Measurements from ENCODE around the gene AEBP1.
A peak's percentile ranks its signal among the peaks of the same experiment; 100 is the strongest.

Gene AEBP1

GRCh38 chr7:44087911-44088838 is 16.0 kb upstream of the AEBP1 start:
- DNase-seq = no peak

DNA sequence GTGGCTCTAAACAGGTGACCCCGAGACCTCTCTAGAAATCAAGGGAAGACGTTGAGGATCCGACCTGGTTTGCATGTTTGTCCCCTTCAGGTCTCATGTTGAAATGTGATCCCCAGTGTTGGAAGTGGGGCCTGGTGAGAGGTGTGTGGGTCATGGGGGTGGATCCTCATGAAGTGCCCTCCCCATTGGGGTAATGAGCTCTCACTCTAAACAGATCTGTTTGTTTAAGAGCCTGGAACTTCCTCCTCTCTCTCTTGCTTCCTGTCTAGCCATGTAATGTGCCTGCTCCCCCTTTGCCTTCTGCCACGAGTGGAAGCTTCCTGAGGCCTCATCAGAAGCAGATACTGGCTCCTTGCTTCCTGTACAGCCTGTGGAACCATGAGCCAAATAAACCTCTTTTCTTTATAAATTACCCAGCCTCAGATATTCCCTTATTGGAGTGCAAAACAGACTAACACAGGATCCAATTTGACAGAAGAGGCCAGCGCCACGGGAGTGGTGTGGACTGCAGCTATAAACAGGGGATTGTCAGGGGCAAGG is 11.0 kb upstream of the AEBP1 start:
- no peak for DNase-seq

GRCh38 chr7:44094365-44094764 is 9.8 kb upstream of the AEBP1 start:
- no peak for DNase-seq

DNA sequence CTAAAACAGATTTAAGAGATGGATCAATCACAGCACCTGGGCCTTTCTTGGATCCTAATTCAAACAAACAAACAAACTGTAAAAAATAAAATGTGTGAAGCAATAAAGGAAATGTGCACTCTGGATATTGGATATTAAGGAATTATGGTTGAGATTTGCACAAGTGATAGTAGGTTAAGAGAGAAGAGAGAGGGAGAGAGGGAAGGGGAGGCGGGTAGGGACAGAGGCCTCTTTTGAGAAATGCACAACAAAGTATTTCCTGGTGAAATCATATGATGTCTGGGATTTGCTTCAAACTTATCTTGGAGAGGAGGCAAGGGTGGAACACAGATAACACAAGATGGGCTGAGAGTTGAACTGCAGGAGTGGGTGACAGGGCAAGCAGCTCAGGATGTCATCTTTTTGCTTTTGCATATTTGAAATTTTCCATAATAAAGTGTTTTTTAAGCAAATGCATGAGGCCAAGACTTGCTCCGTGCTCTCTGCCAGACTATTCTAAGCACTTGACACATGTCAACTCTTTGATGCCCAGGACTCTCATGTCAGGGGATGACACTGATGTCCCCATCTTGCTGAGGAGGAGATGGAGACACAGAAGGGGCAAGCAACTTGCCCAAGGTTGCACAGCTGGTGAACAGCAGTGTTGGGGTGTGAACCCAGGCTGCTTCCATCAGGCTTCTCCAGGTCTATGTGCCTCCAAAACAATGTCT is 9.1 kb upstream of the AEBP1 start:
- DNase-seq = no peak

DNA sequence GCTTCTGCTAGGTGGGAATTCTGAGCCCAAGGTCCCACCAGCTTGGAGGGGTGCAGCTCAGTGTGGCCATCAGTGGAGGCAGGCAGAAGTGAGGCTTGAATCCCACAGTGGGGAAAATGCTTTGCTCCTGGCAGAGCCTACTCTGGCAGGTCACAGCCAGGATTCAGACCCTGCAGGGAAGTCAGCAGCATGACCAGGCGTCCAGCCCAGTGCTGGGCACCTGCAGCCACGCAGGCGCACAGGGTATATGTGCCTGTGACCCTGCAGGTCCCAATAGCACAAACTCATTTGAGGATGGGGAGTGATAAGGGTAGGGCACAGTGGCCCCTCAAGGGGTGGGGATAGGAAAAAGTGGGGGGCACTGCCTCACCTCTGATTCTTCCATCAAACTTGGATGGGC is 8.4 kb upstream of the AEBP1 start:
- DNase-seq = no peak

GRCh38 chr7:44096326-44096881 is 7.7 kb upstream of the AEBP1 start:
- no peak for DNase-seq

- no peak for DNase-seq
Observed at GRCh38 chr7:44097064-44097932, 6.8 kb upstream of the AEBP1 start.

GRCh38 chr7:44098092-44099068 is 5.8 kb upstream of the AEBP1 start:
- no peak for DNase-seq

DNA sequence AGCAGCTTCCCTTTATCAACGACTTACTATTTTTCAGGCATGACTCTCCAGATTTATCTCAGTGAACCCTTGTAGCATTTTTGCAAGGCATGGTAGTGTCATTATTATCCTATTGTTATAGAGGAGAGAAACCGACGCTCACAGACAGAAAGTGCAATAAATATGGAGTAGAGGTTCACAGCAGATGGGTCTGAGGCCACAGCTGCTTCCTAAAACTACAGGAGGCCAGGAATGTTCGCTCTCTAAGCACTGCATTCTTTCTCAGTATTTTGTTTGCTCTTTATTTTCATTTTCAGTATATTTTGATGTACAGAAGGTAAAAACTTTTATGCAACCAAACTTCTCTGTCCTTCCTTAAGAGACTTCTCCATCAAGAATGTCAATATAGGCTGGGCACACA is 4.5 kb upstream of the AEBP1 start:
- no peak for DNase-seq

DNA sequence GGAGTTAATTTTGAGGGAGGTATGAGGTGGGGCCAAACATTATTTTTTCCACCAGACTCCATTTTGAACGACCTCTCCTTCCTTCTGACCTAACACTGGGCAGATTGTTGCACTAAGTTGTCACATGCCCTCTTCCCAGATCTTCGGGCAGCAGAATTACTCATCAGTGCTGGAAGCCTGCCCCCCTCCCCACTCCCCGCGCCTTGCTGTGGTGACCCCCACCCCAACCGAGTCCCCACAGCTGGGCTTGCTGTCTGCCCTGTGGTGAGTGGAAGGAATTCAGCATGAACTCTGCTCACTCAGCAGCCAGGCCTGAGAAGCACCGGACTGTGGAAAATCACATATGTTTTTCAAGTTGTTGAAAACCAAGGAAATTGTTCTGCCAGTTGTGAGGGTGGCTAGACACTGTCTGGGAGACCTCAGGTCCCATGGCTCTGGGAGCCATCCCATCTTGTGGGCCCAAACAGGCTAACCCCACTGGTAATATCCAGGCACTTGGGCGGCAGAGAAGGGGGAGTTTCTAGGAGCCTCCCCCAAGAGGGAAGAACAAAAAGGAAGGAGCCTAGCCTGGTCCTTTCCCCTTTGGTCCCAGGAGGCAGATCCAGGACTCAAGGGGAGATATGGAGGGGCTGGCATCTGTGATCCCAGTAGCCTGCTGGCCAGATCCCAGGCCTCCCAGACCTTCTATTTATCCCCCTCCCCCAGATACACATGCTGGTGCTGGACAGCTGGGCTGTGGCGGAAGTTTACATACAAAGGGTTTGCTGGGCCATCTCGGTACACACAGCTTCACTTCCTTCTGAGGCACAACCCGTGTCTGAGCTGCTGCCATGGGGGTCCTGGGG is 3.5 kb upstream of the AEBP1 start:
- DNase-seq = no peak

- DNase-seq = no peak
Observed at GRCh38 chr7:44101303-44101965, 2.7 kb upstream of the AEBP1 start.

DNA sequence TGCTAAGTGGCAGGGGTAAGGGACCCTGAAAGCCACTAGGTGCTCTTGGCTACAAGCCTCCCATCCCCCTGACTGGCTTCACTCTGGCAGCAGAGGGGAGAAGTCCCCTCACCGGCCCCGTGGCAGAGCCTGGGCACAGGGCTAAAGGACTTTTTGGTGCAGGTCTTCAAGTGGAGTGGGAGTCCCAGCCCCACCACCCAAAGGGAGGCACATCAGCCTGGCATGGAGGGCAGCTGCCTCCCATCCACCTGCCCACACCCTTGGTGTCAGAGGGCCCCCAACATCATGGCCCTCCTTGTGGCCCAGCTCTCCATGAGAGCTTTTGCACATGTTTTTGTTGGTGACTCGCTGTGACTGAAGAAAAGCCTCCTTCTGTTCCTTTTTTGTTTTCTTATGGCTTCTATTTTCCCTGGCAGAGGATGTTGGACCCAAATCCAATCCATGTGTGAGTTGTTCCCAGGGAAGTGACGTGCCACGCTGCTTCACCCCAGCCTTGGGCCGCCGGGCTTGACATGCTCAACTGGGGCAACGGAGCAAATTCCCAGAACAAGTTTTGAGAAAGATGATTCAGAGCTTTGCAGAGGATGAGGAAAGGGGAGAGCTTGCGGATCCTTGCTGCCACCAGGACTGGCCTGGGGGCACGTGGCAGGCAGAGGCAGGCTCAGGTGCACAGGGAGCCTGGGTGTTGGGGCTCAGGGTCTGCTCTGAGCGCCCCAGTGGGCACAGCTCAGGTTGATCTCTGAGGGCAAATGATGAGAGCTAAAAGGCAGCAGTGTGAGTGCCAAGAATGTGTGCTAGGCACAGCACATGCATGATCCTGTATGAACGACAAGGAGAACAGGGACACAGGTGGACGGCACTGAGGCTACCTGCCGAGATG is 1.9 kb upstream of the AEBP1 start:
- no peak for DNase-seq

DNA sequence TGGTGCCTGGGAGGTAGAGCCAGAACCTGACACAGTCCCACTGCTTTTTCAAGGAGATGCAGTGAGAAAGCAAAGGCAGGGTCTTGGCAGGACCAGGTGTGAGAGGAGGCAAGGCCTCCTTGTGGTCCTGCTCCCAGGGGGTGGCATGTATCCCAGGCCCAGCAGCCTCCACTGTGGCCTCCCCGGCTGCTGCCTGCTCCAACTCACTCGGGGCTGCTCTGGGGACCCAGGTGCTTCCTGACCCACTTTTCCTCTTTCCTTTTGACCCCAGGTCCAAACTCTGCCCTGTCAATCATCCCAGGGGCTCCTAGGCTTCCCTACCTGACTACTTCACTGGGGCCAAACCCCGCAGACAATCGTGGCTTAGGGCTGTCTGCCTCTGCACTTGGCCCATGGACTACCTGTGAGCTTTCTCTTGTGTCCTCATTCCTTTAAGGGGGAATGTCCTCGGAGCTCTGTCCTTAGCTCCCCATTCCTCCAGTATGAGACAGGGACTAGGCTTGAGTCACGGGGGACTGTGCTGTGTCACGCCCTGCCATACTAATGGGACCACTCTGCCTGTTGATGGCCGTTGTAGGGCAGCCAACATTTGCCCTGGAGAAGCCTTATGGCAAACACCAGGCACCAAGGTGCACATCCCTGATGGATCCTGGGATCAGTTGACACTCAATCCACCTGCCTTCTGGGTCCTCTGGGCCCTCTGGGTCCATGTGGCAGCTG is 1.1 kb upstream of the AEBP1 start:
- DNase-seq = no peak

DNA sequence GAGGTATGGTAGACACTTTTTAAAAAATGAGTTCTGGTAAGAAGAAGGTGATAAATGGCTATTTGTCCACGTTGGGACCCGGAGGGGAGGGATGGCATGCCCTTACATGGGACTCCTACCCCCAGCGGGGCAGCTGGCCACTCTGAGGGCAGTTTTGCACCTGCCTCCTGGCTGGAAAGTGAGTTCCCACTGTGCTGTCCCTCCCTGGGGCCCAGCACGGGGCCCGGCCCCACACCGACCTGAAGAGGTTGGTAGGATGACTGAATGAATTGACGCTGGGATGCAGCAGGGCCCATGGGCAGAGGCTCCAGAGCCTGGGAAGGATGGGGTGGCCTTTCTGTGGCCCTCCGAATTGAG is 601 bp upstream of the AEBP1 start:
- no peak for DNase-seq

DNA sequence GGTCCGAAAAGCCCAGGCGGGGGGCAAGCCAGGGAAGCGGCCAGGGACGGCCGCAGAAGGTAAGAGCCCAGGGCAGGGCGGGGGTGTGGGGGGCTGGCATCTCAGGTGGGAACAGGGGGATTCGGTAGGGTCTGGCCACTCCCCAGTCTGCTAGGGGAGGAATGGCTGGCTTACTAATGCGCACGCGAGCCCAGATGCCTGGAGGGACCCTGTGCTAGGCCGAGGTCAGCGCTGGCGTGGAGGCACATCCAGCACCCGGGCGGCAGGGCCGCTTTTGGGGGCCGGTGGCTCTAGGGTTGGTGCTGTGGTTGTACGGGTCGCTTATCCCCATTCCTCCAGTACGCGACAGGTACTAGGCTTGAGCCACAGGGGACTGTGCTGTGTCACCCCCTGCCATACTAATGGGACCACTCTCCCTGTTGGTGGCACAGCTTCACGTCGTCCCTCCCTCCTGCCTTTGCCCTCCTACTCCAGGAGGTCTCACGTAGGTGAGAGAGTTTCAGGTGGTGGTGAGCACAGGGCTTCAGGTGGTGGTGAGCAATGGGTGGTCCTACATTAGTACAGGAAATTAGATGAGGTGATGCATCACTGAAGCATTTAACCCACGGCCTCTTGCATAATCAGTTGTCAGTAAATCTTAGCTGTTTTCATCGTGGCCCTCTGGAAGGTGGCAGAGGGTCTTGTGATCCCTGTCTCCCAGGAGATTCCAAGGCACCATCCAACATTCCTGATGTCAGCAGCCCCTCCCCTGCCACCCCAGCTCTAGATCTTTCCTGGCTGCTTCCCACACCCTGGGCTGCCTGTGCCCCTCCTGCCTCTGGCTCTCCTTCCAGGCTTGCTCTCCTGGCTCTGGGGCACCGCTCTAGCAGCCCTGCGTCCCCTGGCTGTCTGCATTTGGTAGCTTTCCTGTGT is 971 bp downstream of the AEBP1 start:
- peak; percentile 53 for DNase-seq

DNA sequence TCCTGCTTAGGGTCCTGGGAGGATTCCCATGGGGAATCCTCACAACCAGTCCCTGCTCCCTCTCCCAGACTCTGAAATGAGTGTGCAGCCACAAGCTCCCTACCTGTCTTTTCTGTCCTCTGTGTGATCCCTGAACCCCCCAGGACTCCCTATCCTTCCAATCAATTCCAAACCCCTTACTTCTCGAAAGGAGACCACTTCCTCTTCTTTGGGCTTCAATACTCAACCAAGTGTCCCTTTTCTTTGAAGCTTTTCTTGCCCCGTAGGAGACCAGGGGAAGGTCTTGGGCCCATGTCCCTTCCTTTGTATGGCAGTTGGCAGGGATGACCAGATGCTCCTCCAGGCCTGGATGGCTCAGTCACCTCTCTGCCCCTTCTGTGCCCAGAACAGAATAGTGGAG is 1.7 kb downstream of the AEBP1 start:
- no peak for DNase-seq
